HEK293 (cell line): Measurements from ENCODE around the gene FOXF2.

ENCODE experiments used
- CTCF ChIA-PET: fragments of 350-600 bp; formaldehyde crosslinking; extraction: SDS; loops from one replicate; lab custom pipeline; 2021; ENCODE audit warnings: antibody characterized with exemption; lab: Yijun Ruan, JAX
- POLR2A ChIA-PET: fragments of 300-600 bp; formaldehyde crosslinking; extraction: SDS; loops from one replicate; lab custom pipeline; 2020; ENCODE audit warnings: antibody characterized with exemption, inconsistent platforms; lab: Yijun Ruan, JAX
- H3K27ac ChIP-seq: fragments of 200-500 bp; sonication (Bioruptor generic); 2 replicates; pipeline ENCODE4 v1.5.1; 2014; ENCODE audit warnings: low read depth, low read length, control low read depth, inconsistent platforms; ENCODE audit errors: extremely low read depth
- H3K36me3 ChIP-seq, 2 experiments: fragments of 200-500 bp in 1 of 2; sonication (Bioruptor generic) in 1 of 2; 1 replicate in 1 of 2; 2 replicates in 1 of 2; pipeline ENCODE4 v1.5.1; 2014 to 2017; ENCODE audit warnings: inconsistent platforms in 2 of 2, low read length in 2 of 2; ENCODE audit not compliant: control insufficient read depth in 2 of 2, insufficient read depth in 1 of 2
- H3K4me1 ChIP-seq: fragments of 200-500 bp; sonication (Bioruptor generic); 2 replicates; pipeline ENCODE4 v1.5.1; 2014; ENCODE audit warnings: mild to moderate bottlenecking, low read length, inconsistent platforms; ENCODE audit not compliant: control insufficient read depth, insufficient read depth
- H3K4me3 ChIP-seq: 2 replicates; pipeline ENCODE4 v1.5.1; 2011; ENCODE audit warnings: low read depth, mild to moderate bottlenecking, control low read depth, low read length, moderate library complexity
- H3K9me3 ChIP-seq: fragments of 200-500 bp; sonication (Bioruptor generic); 2 replicates; pipeline ENCODE4 v1.5.1; 2014; ENCODE audit warnings: low read depth, low read length, inconsistent platforms; ENCODE audit not compliant: control insufficient read depth, insufficient read depth
- ATF2 ChIP-seq: fragments of 450-650 bp; formaldehyde crosslinking; IDR thresholded peaks from 2 replicates; pipeline ENCODE4 v1.5.1; 2016; ENCODE audit warnings: missing biosample characterization, missing genetic modification characterization, low read depth
- EGR2 ChIP-seq: fragments of 450-650 bp; formaldehyde crosslinking; IDR thresholded peaks from 2 replicates; pipeline ENCODE4 v1.5.1; 2016; ENCODE audit warnings: low read depth, missing biosample characterization, missing genetic modification characterization
- GFI1B ChIP-seq: fragments of 450-650 bp; formaldehyde crosslinking; IDR thresholded peaks from 2 replicates; pipeline ENCODE4 v1.5.1; 2016; ENCODE audit warnings: missing biosample characterization, missing genetic modification characterization
- GLI4 ChIP-seq: fragments of 450-650 bp; formaldehyde crosslinking; IDR thresholded peaks from 2 replicates; pipeline ENCODE4 v1.5.1; 2016; ENCODE audit warnings: missing biosample characterization, missing genetic modification characterization
- HOXD13 ChIP-seq: sonication (generic); formaldehyde crosslinking; IDR thresholded peaks from 2 replicates; pipeline ENCODE4 v1.8.0; 2022; ENCODE audit warnings: missing genetic modification reagents, borderline replicate concordance
- KLF16 ChIP-seq: fragments of 450-650 bp; formaldehyde crosslinking; IDR thresholded peaks from 2 replicates; pipeline ENCODE4 v1.5.1; 2017; ENCODE audit warnings: missing biosample characterization, missing genetic modification characterization
- SCRT2 ChIP-seq: fragments of 450-650 bp; formaldehyde crosslinking; IDR thresholded peaks from 2 replicates; pipeline ENCODE4 v1.5.1; 2016; ENCODE audit warnings: missing biosample characterization, missing genetic modification characterization
- WT1 ChIP-seq: fragments of 450-650 bp; formaldehyde crosslinking; IDR thresholded peaks from 2 replicates; pipeline ENCODE4 v1.5.1; 2016; ENCODE audit warnings: missing biosample characterization, missing genetic modification characterization
- ZNF10 ChIP-seq: fragments of 450-650 bp; formaldehyde crosslinking; IDR thresholded peaks from 2 replicates; pipeline ENCODE4 v1.5.1; 2017; ENCODE audit warnings: missing biosample characterization, missing genetic modification characterization
- ZNF133 ChIP-seq: fragments of 450-650 bp; formaldehyde crosslinking; IDR thresholded peaks from 2 replicates; pipeline ENCODE4 v1.5.1; 2016; ENCODE audit warnings: missing biosample characterization, missing genetic modification characterization
- ZNF202 ChIP-seq: fragments of 450-650 bp; formaldehyde crosslinking; IDR thresholded peaks from 2 replicates; pipeline ENCODE4 v1.5.1; 2016; ENCODE audit warnings: missing biosample characterization, missing genetic modification characterization, borderline replicate concordance
- ZNF248 ChIP-seq: fragments of 450-650 bp; formaldehyde crosslinking; IDR thresholded peaks from 2 replicates; pipeline ENCODE4 v1.5.1; 2017; ENCODE audit warnings: missing biosample characterization, missing genetic modification characterization
- ZNF391 ChIP-seq: fragments of 450-650 bp; formaldehyde crosslinking; IDR thresholded peaks from 2 replicates; pipeline ENCODE4 v1.5.1; 2016; ENCODE audit warnings: low read depth, missing biosample characterization, missing genetic modification characterization, borderline replicate concordance
- ZNF404 ChIP-seq: fragments of 450-650 bp; formaldehyde crosslinking; IDR thresholded peaks from 2 replicates; pipeline ENCODE4 v1.5.1; 2017; ENCODE audit warnings: missing biosample characterization, missing genetic modification characterization
- ZNF416 ChIP-seq: fragments of 450-650 bp; formaldehyde crosslinking; IDR thresholded peaks from 2 replicates; pipeline ENCODE4 v1.5.1; 2016; ENCODE audit warnings: missing biosample characterization, missing genetic modification characterization
- ZNF423 ChIP-seq: fragments of 450-650 bp; formaldehyde crosslinking; IDR thresholded peaks from 2 replicates; pipeline ENCODE4 v1.5.1; 2016; ENCODE audit warnings: missing biosample characterization, missing genetic modification characterization
- ZNF426 ChIP-seq: fragments of 450-650 bp; formaldehyde crosslinking; IDR thresholded peaks from 2 replicates; pipeline ENCODE4 v1.5.1; 2017; ENCODE audit warnings: missing biosample characterization, missing genetic modification characterization, mild to moderate bottlenecking, inconsistent platforms, moderate library complexity
- ZNF473 ChIP-seq: fragments of 450-650 bp; formaldehyde crosslinking; IDR thresholded peaks from 2 replicates; pipeline ENCODE4 v1.5.1; 2017; ENCODE audit warnings: missing biosample characterization, missing genetic modification characterization
- ZNF548 ChIP-seq: fragments of 450-650 bp; formaldehyde crosslinking; IDR thresholded peaks from 2 replicates; pipeline ENCODE4 v1.5.1; 2016; ENCODE audit warnings: missing biosample characterization, missing genetic modification characterization
- ZNF558 ChIP-seq: fragments of 450-650 bp; formaldehyde crosslinking; IDR thresholded peaks from 2 replicates; pipeline ENCODE4 v1.5.1; 2016; ENCODE audit warnings: missing biosample characterization, missing genetic modification characterization
- ZNF623 ChIP-seq: fragments of 450-650 bp; formaldehyde crosslinking; IDR thresholded peaks from 2 replicates; pipeline ENCODE4 v1.5.1; 2016; ENCODE audit warnings: missing biosample characterization, missing genetic modification characterization
- ZNF645 ChIP-seq: fragments of 450-650 bp; formaldehyde crosslinking; IDR thresholded peaks from 2 replicates; pipeline ENCODE4; 2016; ENCODE audit warnings: missing biosample characterization, missing genetic modification characterization
- ZNF701 ChIP-seq: fragments of 450-650 bp; formaldehyde crosslinking; IDR thresholded peaks from 2 replicates; pipeline ENCODE4 v1.5.1; 2016; ENCODE audit warnings: missing biosample characterization, missing genetic modification characterization
- ZSCAN18 ChIP-seq: fragments of 450-650 bp; formaldehyde crosslinking; IDR thresholded peaks from 2 replicates; pipeline ENCODE4 v1.5.1; 2016; ENCODE audit warnings: missing biosample characterization, missing genetic modification characterization

Gene FOXF2

GRCh38 chr6:1438471-1438881 is 49.1 kb downstream of the FOXF2 start:
- no peaks in the 10 kb centered on the region for H3K36me3 ChIP-seq
- H3K9me3 ChIP-seq: no peaks in the 10 kb centered on the region
- H3K27ac ChIP-seq: no peak overlapping the region
- no peak for TF ChIP-seq ZNF548 (tag by site-specific recombination)
- no peak for TF ChIP-seq EGR2 (tag by site-specific recombination)
- no peak for TF ChIP-seq ZNF248 (tag by site-specific recombination)
- no peak for TF ChIP-seq HOXD13 (CRISPR knock-in tag)
- no peak for TF ChIP-seq ZNF426 (tag by site-specific recombination)
- no peak for TF ChIP-seq ZNF645 (tag by site-specific recombination)
- H3K4me1 ChIP-seq: peaks cover 4% of the 10 kb centered on the region
- POLR2A ChIA-PET: no interaction called here
- H3K4me3 ChIP-seq: no peak overlapping the region
- CTCF ChIA-PET: interaction anchor here (2.8 to 3.9 kb wide), 3 partner anchors 13 to 845 kb away, joined by 18 to 31 read pairs (median 22); no protein-coding TSS in a partner anchor

- Histone ChIP-seq H3K4me3 (no peak overlapping the region), H3K36me3 (no peaks in the 10 kb centered on the region), H3K9me3 (no peaks in the 10 kb centered on the region), H3K4me1 (peaks cover 4% of the 10 kb centered on the region), H3K27ac (no peak overlapping the region)
- TF ChIP-seq ZNF416 (tag by site-specific recombination) (no peak), ZNF558 (no peak), ZNF404 (tag by site-specific recombination) (no peak), ZNF10 (tag by site-specific recombination) (no peak), ZNF701 (tag by site-specific recombination) (no peak), SCRT2 (tag by site-specific recombination) (no peak), GLI4 (tag by site-specific recombination) (no peak), KLF16 (tag by site-specific recombination) (no peak), ZSCAN18 (tag by site-specific recombination) (no peak), ZNF202 (no peak), ZNF423 (no peak), ZNF391 (tag by site-specific recombination) (no peak), ZNF473 (no peak), ZNF623 (tag by site-specific recombination) (no peak), ZNF133 (tag by site-specific recombination) (no peak), WT1 (no peak), GFI1B (tag by site-specific recombination) (no peak), ATF2 (no peak)
- ChIA-PET POLR2A (no interaction called here), CTCF (interaction anchor here (0.7 to 1.4 kb wide), 3 partner anchors 15 to 654 kb away, joined by 3 to 5 read pairs (median 4); no protein-coding TSS in a partner anchor)
These were observed 50.0 kb downstream of the FOXF2 start for GRCh38 chr6:1439349-1439748.
